GM23338 (cell line): ENCODE data around the gene CAST. TPM values are rescaled to one million over a fixed set of nuclear protein-coding genes. Genes with fewer than 3 reads are reported as not detected.

Source experiments
- ATAC-seq: fragments of 200-7000 bp; cut with Tn5 transposase; 3 replicates; pipeline ENCODE4 v1.9.1; 2020
- DNase-seq: peaks from one replicate; pipeline ENCODE4 v3.0.0-alpha.2; 2015; ENCODE audit warnings: low spot score
- H2AFZ ChIP-seq: fragments of 200-600 bp; sonication (generic); 2 replicates; pipeline ENCODE4 v1.8.0; 2016; ENCODE audit warnings: antibody characterized with exemption, mild to moderate bottlenecking, moderate library complexity
- H3F3A ChIP-seq: fragments of 200-600 bp; sonication (generic); replicated peaks from 2 replicates; pipeline ENCODE4 v1.8.0; 2017; ENCODE audit warnings: antibody characterized with exemption, mixed run types, low read depth
- H3K27ac ChIP-seq: fragments of 200-600 bp; sonication (generic); 2 replicates; pipeline ENCODE4 v1.6.1; 2016; ENCODE audit warnings: low read depth
- H3K27me3 ChIP-seq: fragments of 200-600 bp; sonication (generic); 2 replicates; pipeline ENCODE4 v1.8.0; 2016; ENCODE audit warnings: mild to moderate bottlenecking, mixed run types, moderate library complexity; ENCODE audit not compliant: insufficient read depth
- H3K36me3 ChIP-seq: fragments of 200-600 bp; sonication (generic); 2 replicates; pipeline ENCODE4 v1.8.0; 2016; ENCODE audit warnings: mild to moderate bottlenecking; ENCODE audit not compliant: insufficient read depth
- H3K4me1 ChIP-seq: fragments of 200-600 bp; sonication (generic); 2 replicates; pipeline ENCODE4 v1.8.0; 2016; ENCODE audit warnings: mild to moderate bottlenecking, moderate library complexity; ENCODE audit not compliant: insufficient read depth
- H3K4me2 ChIP-seq: fragments of 200-600 bp; sonication (generic); 2 replicates; pipeline ENCODE4 v1.7.1; 2017; ENCODE audit warnings: mixed run types
- H3K4me3 ChIP-seq: fragments of 200-600 bp; sonication (generic); 2 replicates; pipeline ENCODE4 v1.6.1; 2016; ENCODE audit warnings: mixed run types
- H3K79me2 ChIP-seq: fragments of 200-600 bp; sonication (generic); replicated peaks from 2 replicates; pipeline ENCODE4 v1.8.0; 2017; ENCODE audit warnings: mild to moderate bottlenecking; ENCODE audit not compliant: insufficient read depth
- H3K9me2 ChIP-seq: fragments of 200-600 bp; sonication (generic); 2 replicates; pipeline ENCODE4 v1.8.0; 2017; ENCODE audit not compliant: insufficient read depth
- H4K20me1 ChIP-seq: fragments of 200-600 bp; sonication (generic); replicated peaks from 2 replicates; pipeline ENCODE4 v1.8.0; 2017; ENCODE audit warnings: mild to moderate bottlenecking; ENCODE audit not compliant: insufficient read depth
- H3K27ac Mint-ChIP-seq: 2 replicates; pipeline ENCODE4 v1.8.0; 2020; ENCODE audit warnings: inconsistent platforms, mild to moderate bottlenecking, moderate library complexity, mixed read lengths
- H3K27me3 Mint-ChIP-seq: 3 replicates; pipeline ENCODE4 v1.8.0; 2022; ENCODE audit warnings: low read depth, mild to moderate bottlenecking, moderate library complexity, mixed read lengths, inconsistent platforms; ENCODE audit not compliant: insufficient read depth, poor library complexity
- H3K36me3 Mint-ChIP-seq: 3 replicates; pipeline ENCODE4 v1.8.0; 2021; ENCODE audit warnings: low read depth, mild to moderate bottlenecking, inconsistent platforms, moderate library complexity, mixed read lengths
- H3K4me1 Mint-ChIP-seq: 3 replicates; pipeline ENCODE4 v1.8.0; 2020; ENCODE audit warnings: mild to moderate bottlenecking, inconsistent platforms, mixed read lengths
- H3K4me3 Mint-ChIP-seq: 3 replicates; pipeline ENCODE4 v1.8.0; 2021; ENCODE audit warnings: moderate library complexity, mild to moderate bottlenecking, inconsistent platforms, mixed read lengths
- H3K9me3 Mint-ChIP-seq: 3 replicates; pipeline ENCODE4 v1.8.0; 2020; ENCODE audit warnings: moderate library complexity, mild to moderate bottlenecking, inconsistent platforms, mixed read lengths
- CREB1 ChIP-seq: fragments of 250-450 bp; sonication (Bioruptor Pico); IDR thresholded peaks from 2 replicates; pipeline ENCODE4 v1.5.0; 2020; ENCODE audit warnings: low read depth, mild to moderate bottlenecking, moderate library complexity
- EZH2 ChIP-seq: fragments of 200-600 bp; sonication (generic); IDR thresholded peaks from one replicate; pipeline ENCODE4 v1.8.0; 2017; ENCODE audit warnings: antibody characterized with exemption, mild to moderate bottlenecking, low read depth; ENCODE audit not compliant: unreplicated experiment
- EZH2phosphoT487 ChIP-seq: fragments of 200-600 bp; sonication (generic); IDR thresholded peaks from one replicate; pipeline ENCODE4 v1.8.1; 2018; ENCODE audit warnings: antibody characterized with exemption; ENCODE audit not compliant: unreplicated experiment
- JUNB ChIP-seq: IDR thresholded peaks from one replicate; pipeline ENCODE4 v1.6.1; 2016; ENCODE audit warnings: antibody characterized with exemption; ENCODE audit not compliant: unreplicated experiment
- NANOG ChIP-seq: IDR thresholded peaks from 2 replicates; pipeline ENCODE4 v1.6.1; 2016; ENCODE audit warnings: antibody characterized with exemption, borderline replicate concordance
- POLR2AphosphoS5 ChIP-seq: IDR thresholded peaks from 2 replicates; pipeline ENCODE4 v1.6.1; 2016; ENCODE audit warnings: antibody characterized with exemption, low read depth
- STAT1 ChIP-seq: IDR thresholded peaks from one replicate; pipeline ENCODE4 v1.6.1; 2016; ENCODE audit warnings: antibody characterized with exemption; ENCODE audit not compliant: unreplicated experiment
- ZNF114 ChIP-seq: fragments of 250-450 bp; sonication (Bioruptor Pico); IDR thresholded peaks from 2 replicates; pipeline ENCODE4 v1.5.0; 2020; ENCODE audit warnings: mild to moderate bottlenecking, moderate library complexity
- ZNF331 ChIP-seq: fragments of 250-450 bp; sonication (Bioruptor Pico); IDR thresholded peaks from 2 replicates; pipeline ENCODE4 v1.5.0; 2020; ENCODE audit warnings: low read depth, mild to moderate bottlenecking, moderate library complexity
- polyA plus RNA-seq: library from polyadenylated mRNA; unstranded; fragments of >200 nt; fragmentation: Nextera tagmentation; extraction: Ambion mirVana; gene quantifications from 2 replicates; pipeline ENCODE4 v1.2.1, GENCODE V29; 2016
- total RNA-seq: library from RNA; depleted of rRNA; stranded (reverse); fragments of >200 nt; shearing (Covaris generic); gene quantifications from 2 replicates; pipeline ENCODE4 v1.2.3, GENCODE V29; 2014
- TF ChIP-seq, protein P1 (sequence below): IDR thresholded peaks from 2 replicates; pipeline ENCODE4 v1.6.1; 2016; ENCODE audit warnings: antibody characterized with exemption
- TF ChIP-seq, protein P2 (sequence below), 2 experiments: fragments of 200-600 bp in 1 of 2; sonication (generic) in 1 of 2; conservative IDR thresholded peaks; 2 replicates each; pipeline versions ENCODE4 v1.5.1 to v1.6.1; 2016 to 2017; ENCODE audit warnings: antibody characterized with exemption in 2 of 2, low read depth in 2 of 2, mild to moderate bottlenecking in 2 of 2, moderate library complexity in 1 of 2
- TF ChIP-seq, protein P3 (sequence below): fragments of 250-450 bp; sonication (Bioruptor Pico); IDR thresholded peaks from 2 replicates; pipeline ENCODE4 v1.5.0; 2020; ENCODE audit warnings: mild to moderate bottlenecking, moderate library complexity
- TF ChIP-seq, protein P4 (sequence below): IDR thresholded peaks from one replicate; pipeline ENCODE4 v1.6.1; 2018; ENCODE audit warnings: antibody characterized with exemption; ENCODE audit not compliant: unreplicated experiment

Gene CAST
- total and polyA plus RNA-seq, 2 experiments from 2014 or later, result 37.9 to 57.7 TPM

DNA sequence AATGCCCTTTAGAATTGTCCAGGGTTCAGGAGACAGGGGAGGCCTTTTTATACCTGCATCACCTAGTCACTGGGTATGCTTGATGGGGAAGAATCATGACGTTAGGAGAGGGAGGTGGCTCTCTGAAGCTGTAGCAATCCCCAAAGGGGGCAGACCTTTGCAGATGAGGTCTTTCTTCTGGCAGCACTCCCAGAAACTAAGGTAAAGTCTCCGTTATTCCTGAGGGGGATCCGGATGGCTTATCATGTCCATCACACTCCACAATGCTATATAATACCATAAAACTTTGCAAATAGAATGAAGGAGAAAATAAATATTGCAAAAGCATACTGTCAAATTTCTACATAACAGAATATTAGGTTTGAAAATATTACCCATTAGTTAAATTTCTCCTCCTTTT, 21.5 kb upstream of the CAST start:
- no peaks in the 10 kb centered on the region for H4K20me1 ChIP-seq
- Mint-ChIP-seq H3K27ac (no peak overlapping the region), H3K4me3 (no peak overlapping the region), H3K27me3 (peaks cover 5% of the 10 kb centered on the region), H3K36me3 (no peaks in the 10 kb centered on the region), H3K4me1 (no peaks in the 10 kb centered on the region), H3K9me3 (no peaks in the 10 kb centered on the region)
- no peak overlapping the region for H3K4me2 ChIP-seq
- no peaks in the 10 kb centered on the region for H3K79me2 ChIP-seq
- H3K27ac ChIP-seq, result no peak overlapping the region
- H3K36me3 ChIP-seq, result no peaks in the 10 kb centered on the region
- DNase-seq (no peak), ATAC-seq (no peak)
- no peaks in the 10 kb centered on the region for H3K27me3 ChIP-seq
- no peaks in the 10 kb centered on the region for H3K4me1 ChIP-seq
- H3F3A ChIP-seq, result no peaks in the 10 kb centered on the region
- H3K9me2 ChIP-seq, result peaks cover 14% of the 10 kb centered on the region
- TF ChIP-seq ZNF114 (no peak), EZH2phosphoT487 (no peak), EZH2 (no peak), ZNF331 (no peak), POLR2AphosphoS5 (no peak), JUNB (no peak), NANOG (no peak), STAT1 (no peak), CREB1 (CRISPR knock-in tag) (no peak)
- TF ChIP-seq, protein P1, sequence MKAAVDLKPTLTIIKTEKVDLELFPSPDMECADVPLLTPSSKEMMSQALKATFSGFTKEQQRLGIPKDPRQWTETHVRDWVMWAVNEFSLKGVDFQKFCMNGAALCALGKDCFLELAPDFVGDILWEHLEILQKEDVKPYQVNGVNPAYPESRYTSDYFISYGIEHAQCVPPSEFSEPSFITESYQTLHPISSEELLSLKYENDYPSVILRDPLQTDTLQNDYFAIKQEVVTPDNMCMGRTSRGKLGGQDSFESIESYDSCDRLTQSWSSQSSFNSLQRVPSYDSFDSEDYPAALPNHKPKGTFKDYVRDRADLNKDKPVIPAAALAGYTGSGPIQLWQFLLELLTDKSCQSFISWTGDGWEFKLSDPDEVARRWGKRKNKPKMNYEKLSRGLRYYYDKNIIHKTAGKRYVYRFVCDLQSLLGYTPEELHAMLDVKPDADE, result no peak
- TF ChIP-seq, protein P2, sequence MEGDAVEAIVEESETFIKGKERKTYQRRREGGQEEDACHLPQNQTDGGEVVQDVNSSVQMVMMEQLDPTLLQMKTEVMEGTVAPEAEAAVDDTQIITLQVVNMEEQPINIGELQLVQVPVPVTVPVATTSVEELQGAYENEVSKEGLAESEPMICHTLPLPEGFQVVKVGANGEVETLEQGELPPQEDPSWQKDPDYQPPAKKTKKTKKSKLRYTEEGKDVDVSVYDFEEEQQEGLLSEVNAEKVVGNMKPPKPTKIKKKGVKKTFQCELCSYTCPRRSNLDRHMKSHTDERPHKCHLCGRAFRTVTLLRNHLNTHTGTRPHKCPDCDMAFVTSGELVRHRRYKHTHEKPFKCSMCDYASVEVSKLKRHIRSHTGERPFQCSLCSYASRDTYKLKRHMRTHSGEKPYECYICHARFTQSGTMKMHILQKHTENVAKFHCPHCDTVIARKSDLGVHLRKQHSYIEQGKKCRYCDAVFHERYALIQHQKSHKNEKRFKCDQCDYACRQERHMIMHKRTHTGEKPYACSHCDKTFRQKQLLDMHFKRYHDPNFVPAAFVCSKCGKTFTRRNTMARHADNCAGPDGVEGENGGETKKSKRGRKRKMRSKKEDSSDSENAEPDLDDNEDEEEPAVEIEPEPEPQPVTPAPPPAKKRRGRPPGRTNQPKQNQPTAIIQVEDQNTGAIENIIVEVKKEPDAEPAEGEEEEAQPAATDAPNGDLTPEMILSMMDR (conservative IDR thresholded peaks at IDR 0.05; ENCODE audit: low read depth in 2 of 2), result no peak
- TF ChIP-seq, protein P3, sequence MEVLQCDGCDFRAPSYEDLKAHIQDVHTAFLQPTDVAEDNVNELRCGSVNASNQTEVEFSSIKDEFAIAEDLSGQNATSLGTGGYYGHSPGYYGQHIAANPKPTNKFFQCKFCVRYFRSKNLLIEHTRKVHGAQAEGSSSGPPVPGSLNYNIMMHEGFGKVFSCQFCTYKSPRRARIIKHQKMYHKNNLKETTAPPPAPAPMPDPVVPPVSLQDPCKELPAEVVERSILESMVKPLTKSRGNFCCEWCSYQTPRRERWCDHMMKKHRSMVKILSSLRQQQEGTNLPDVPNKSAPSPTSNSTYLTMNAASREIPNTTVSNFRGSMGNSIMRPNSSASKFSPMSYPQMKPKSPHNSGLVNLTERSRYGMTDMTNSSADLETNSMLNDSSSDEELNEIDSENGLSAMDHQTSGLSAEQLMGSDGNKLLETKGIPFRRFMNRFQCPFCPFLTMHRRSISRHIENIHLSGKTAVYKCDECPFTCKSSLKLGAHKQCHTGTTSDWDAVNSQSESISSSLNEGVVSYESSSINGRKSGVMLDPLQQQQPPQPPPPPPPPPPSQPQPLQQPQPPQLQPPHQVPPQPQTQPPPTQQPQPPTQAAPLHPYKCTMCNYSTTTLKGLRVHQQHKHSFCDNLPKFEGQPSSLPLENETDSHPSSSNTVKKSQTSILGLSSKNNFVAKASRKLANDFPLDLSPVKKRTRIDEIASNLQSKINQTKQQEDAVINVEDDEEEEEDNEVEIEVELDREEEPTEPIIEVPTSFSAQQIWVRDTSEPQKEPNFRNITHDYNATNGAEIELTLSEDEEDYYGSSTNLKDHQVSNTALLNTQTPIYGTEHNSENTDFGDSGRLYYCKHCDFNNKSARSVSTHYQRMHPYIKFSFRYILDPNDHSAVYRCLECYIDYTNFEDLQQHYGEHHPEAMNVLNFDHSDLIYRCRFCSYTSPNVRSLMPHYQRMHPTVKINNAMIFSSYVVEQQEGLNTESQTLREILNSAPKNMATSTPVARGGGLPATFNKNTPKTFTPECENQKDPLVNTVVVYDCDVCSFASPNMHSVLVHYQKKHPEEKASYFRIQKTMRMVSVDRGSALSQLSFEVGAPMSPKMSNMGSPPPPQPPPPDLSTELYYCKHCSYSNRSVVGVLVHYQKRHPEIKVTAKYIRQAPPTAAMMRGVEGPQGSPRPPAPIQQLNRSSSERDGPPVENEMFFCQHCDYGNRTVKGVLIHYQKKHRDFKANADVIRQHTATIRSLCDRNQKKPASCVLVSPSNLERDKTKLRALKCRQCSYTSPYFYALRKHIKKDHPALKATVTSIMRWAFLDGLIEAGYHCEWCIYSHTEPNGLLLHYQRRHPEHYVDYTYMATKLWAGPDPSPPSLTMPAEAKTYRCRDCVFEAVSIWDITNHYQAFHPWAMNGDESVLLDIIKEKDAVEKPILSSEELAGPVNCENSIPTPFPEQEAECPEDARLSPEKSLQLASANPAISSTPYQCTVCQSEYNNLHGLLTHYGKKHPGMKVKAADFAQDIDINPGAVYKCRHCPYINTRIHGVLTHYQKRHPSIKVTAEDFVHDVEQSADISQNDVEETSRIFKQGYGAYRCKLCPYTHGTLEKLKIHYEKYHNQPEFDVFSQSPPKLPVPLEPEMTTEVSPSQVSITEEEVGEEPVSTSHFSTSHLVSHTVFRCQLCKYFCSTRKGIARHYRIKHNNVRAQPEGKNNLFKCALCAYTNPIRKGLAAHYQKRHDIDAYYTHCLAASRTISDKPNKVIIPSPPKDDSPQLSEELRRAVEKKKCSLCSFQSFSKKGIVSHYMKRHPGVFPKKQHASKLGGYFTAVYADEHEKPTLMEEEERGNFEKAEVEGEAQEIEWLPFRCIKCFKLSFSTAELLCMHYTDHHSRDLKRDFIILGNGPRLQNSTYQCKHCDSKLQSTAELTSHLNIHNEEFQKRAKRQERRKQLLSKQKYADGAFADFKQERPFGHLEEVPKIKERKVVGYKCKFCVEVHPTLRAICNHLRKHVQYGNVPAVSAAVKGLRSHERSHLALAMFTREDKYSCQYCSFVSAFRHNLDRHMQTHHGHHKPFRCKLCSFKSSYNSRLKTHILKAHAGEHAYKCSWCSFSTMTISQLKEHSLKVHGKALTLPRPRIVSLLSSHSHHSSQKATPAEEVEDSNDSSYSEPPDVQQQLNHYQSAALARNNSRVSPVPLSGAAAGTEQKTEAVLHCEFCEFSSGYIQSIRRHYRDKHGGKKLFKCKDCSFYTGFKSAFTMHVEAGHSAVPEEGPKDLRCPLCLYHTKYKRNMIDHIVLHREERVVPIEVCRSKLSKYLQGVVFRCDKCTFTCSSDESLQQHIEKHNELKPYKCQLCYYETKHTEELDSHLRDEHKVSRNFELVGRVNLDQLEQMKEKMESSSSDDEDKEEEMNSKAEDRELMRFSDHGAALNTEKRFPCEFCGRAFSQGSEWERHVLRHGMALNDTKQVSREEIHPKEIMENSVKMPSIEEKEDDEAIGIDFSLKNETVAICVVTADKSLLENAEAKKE, result no peak
- TF ChIP-seq, protein P4, sequence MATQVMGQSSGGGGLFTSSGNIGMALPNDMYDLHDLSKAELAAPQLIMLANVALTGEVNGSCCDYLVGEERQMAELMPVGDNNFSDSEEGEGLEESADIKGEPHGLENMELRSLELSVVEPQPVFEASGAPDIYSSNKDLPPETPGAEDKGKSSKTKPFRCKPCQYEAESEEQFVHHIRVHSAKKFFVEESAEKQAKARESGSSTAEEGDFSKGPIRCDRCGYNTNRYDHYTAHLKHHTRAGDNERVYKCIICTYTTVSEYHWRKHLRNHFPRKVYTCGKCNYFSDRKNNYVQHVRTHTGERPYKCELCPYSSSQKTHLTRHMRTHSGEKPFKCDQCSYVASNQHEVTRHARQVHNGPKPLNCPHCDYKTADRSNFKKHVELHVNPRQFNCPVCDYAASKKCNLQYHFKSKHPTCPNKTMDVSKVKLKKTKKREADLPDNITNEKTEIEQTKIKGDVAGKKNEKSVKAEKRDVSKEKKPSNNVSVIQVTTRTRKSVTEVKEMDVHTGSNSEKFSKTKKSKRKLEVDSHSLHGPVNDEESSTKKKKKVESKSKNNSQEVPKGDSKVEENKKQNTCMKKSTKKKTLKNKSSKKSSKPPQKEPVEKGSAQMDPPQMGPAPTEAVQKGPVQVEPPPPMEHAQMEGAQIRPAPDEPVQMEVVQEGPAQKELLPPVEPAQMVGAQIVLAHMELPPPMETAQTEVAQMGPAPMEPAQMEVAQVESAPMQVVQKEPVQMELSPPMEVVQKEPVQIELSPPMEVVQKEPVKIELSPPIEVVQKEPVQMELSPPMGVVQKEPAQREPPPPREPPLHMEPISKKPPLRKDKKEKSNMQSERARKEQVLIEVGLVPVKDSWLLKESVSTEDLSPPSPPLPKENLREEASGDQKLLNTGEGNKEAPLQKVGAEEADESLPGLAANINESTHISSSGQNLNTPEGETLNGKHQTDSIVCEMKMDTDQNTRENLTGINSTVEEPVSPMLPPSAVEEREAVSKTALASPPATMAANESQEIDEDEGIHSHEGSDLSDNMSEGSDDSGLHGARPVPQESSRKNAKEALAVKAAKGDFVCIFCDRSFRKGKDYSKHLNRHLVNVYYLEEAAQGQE, result no peak
- H2AFZ ChIP-seq, result no peak overlapping the region
- no peak overlapping the region for H3K4me3 ChIP-seq
